CD4-positive, alpha-beta T cell (primary cell): ENCODE results near the gene PLXNA1. TPM values are rescaled to one million over a fixed set of nuclear protein-coding genes. Genes with fewer than 3 reads are reported as not detected.

Experiments
- ATAC-seq: fragments of 200-7000 bp; cut with Tn5 transposase; one replicate; pipeline ENCODE4 v1.10.0; 2022; ENCODE audit warnings: mild to moderate bottlenecking; ENCODE audit not compliant: poor library complexity
- CTCF ChIA-PET: fragments of 350-600 bp; sonication (Branson Sonifier 250); formaldehyde crosslinking; loops from one replicate; lab custom pipeline; 2021; ENCODE audit warnings: antibody characterized with exemption, inconsistent platforms; lab: Charles Lee
- POLR2A ChIA-PET: fragments of 350-600 bp; sonication (Branson Sonifier 250); formaldehyde crosslinking; loops from one replicate; lab custom pipeline; 2021; ENCODE audit warnings: antibody characterized with exemption, inconsistent platforms; lab: Charles Lee
- DNase-seq, 14 experiments: peaks; one replicate each; pipeline ENCODE4 v3.0.0-alpha.2; 2013 to 2020; ENCODE audit warnings: mixed read lengths in 2 of 14
- H3K27ac ChIP-seq, 2 donors: one replicate each; pipeline versions ENCODE4 v1.5.1 to v1.7.0; 2013; ENCODE audit warnings: low read length in 2 of 2, low read depth in 1 of 2, mild to moderate bottlenecking in 1 of 2
- H3K27me3 ChIP-seq, 2 experiments: 1 replicate in 1 of 2; 2 replicates in 1 of 2; pipeline versions ENCODE4 v1.6.1 to v1.7.0; 2013; ENCODE audit warnings: low read length in 2 of 2, control low read depth in 1 of 2, mild to moderate bottlenecking in 1 of 2, moderate library complexity in 1 of 2; ENCODE audit not compliant: insufficient read depth in 2 of 2, control insufficient read depth in 1 of 2
- H3K36me3 ChIP-seq: one replicate; pipeline ENCODE4 v1.6.1; 2013; ENCODE audit warnings: low read length, control low read depth; ENCODE audit not compliant: insufficient read depth
- H3K4me1 ChIP-seq: one replicate; pipeline ENCODE4 v1.6.1; 2013; ENCODE audit warnings: low read length, control low read depth; ENCODE audit not compliant: insufficient read depth
- H3K4me3 ChIP-seq: one replicate; pipeline ENCODE4 v1.5.1; 2013; ENCODE audit warnings: mild to moderate bottlenecking, low read length, moderate library complexity
- H3K9me3 ChIP-seq, 2 experiments: 1 replicate in 1 of 2; 2 replicates in 1 of 2; pipeline versions ENCODE4 v1.6.1 to v1.7.0; 2013; ENCODE audit warnings: low read length in 2 of 2, mild to moderate bottlenecking in 2 of 2, control low read depth in 1 of 2, moderate library complexity in 1 of 2; ENCODE audit not compliant: control insufficient read depth in 1 of 2, insufficient read depth in 1 of 2
- H3K27ac Mint-ChIP-seq: one replicate; pipeline ENCODE4 v1.8.0; 2020; ENCODE audit warnings: mixed read lengths
- H3K27me3 Mint-ChIP-seq: one replicate; pipeline ENCODE4 v1.8.0; 2021; ENCODE audit warnings: mixed read lengths
- H3K36me3 Mint-ChIP-seq: one replicate; pipeline ENCODE4 v1.8.0; 2021; ENCODE audit warnings: low read depth, mixed read lengths
- H3K4me1 Mint-ChIP-seq: one replicate; pipeline ENCODE4 v1.8.0; 2021; ENCODE audit warnings: low read depth, mixed read lengths
- H3K4me3 Mint-ChIP-seq: one replicate; pipeline ENCODE4 v1.8.0; 2020; ENCODE audit warnings: mild to moderate bottlenecking, mixed read lengths
- H3K9me3 Mint-ChIP-seq: one replicate; pipeline ENCODE4 v1.8.0; 2020; ENCODE audit warnings: mixed read lengths
- intact Hi-C, 2 experiments: fragments of 100-400 bp; cut with DNase I in 1 of 2; cut with micrococcal nuclease in 1 of 2; formaldehyde crosslinking; loops; one replicate each; pipeline versions ENCODE4 v1.15.1 to v1.9.0; 2023 to 2025; cut with DNase I, micrococcal nuclease
- total RNA-seq, 174 experiments: library from RNA in 2 of 174; stranded (reverse) in 2 of 174; gene quantifications; one replicate each; pipeline ENCODE4 v1.2.3 and lab custom pipeline; 2021 to 2026
- TF ChIP-seq, protein P1 (sequence below): fragments of 200-600 bp; IDR thresholded peaks from one replicate; pipeline ENCODE4 v1.8.0; 2022; ENCODE audit warnings: antibody characterized with exemption, mild to moderate bottlenecking

Gene PLXNA1
- total RNA-seq, 2 experiments from 2014 or later: 9.8 to 10.6 TPM

DNA sequence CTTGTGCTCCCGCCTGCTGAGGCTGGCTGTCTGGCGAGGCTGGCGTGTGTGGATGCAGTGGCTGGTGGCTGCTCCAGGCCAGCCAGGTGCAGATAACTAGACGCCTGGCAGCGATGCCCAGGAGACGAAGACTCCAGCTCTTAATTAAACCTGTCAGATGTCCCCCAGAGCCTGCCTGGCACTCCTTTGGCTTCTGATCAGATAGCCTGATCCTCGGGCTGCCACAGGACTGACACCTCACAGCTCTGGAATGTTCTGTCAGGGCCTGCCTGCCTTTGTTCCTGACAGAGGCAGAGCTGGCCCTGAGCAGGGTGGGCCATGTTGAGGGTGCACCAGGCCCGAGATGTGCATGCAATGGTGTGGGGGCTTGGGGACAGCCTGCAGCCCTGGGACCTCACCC lies 36.5 kb downstream of the PLXNA1 start:
- no peaks in the 10 kb centered on the region for H3K27me3 ChIP-seq
- no peak overlapping the region for H3K4me3 ChIP-seq
- no peak for ATAC-seq
- H3K36me3 ChIP-seq: peaks cover 23% of the 10 kb centered on the region
- no peak overlapping the region for H3K27ac Mint-ChIP-seq
- intact Hi-C loops: no loop called here
- no peak for DNase-seq
- H3K4me1 Mint-ChIP-seq: no peaks in the 10 kb centered on the region
- peaks cover 27% of the 10 kb centered on the region for H3K36me3 Mint-ChIP-seq
- POLR2A ChIA-PET: no interaction called here
- H3K9me3 ChIP-seq: no peaks in the 10 kb centered on the region
- no peaks in the 10 kb centered on the region for H3K4me1 ChIP-seq
- no peaks in the 10 kb centered on the region for H3K9me3 Mint-ChIP-seq
- TF ChIP-seq, protein P1, sequence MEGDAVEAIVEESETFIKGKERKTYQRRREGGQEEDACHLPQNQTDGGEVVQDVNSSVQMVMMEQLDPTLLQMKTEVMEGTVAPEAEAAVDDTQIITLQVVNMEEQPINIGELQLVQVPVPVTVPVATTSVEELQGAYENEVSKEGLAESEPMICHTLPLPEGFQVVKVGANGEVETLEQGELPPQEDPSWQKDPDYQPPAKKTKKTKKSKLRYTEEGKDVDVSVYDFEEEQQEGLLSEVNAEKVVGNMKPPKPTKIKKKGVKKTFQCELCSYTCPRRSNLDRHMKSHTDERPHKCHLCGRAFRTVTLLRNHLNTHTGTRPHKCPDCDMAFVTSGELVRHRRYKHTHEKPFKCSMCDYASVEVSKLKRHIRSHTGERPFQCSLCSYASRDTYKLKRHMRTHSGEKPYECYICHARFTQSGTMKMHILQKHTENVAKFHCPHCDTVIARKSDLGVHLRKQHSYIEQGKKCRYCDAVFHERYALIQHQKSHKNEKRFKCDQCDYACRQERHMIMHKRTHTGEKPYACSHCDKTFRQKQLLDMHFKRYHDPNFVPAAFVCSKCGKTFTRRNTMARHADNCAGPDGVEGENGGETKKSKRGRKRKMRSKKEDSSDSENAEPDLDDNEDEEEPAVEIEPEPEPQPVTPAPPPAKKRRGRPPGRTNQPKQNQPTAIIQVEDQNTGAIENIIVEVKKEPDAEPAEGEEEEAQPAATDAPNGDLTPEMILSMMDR: no peak
- H3K4me3 Mint-ChIP-seq: no peak overlapping the region
- H3K27ac ChIP-seq: no peak overlapping the region
- CTCF ChIA-PET: no interaction called here
- H3K27me3 Mint-ChIP-seq: no peaks in the 10 kb centered on the region

DNA sequence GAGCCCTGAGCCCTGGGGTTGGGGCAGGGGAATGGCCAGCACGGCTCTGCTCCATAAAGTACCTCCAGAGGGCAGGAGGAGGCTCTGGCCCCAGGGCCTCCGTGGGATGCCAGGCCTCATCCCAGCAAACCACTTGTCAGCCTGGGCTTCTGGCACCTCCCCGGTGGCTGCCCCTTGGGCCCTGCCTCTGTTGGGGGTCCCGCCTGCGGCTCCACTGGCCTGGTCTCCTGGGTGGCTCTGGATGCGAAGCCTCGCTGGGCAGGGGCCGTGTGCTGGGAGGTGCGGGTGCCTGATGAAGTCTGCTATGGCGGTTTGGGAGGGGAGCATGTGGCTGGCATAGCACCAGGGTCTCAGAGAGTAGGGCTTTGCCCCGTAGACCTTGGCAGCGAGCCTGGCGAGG lies 37.6 kb downstream of the PLXNA1 start:
- ChIA-PET CTCF (no interaction called here), POLR2A (no interaction called here)
- Histone ChIP-seq H3K36me3 (peaks cover 23% of the 10 kb centered on the region), H3K27me3 (no peaks in the 10 kb centered on the region), H3K4me3 (no peak overlapping the region), H3K4me1 (no peaks in the 10 kb centered on the region), H3K9me3 (no peaks in the 10 kb centered on the region), H3K27ac (no peak overlapping the region)
- ATAC-seq (no peak), DNase-seq (no peak)
- TF ChIP-seq, protein P1: no peak
- Mint-ChIP-seq H3K27ac (no peak overlapping the region), H3K4me3 (no peak overlapping the region), H3K4me1 (no peaks in the 10 kb centered on the region), H3K36me3 (peaks cover 27% of the 10 kb centered on the region), H3K9me3 (no peaks in the 10 kb centered on the region), H3K27me3 (no peaks in the 10 kb centered on the region)
- intact Hi-C loops: no loop called here

DNA sequence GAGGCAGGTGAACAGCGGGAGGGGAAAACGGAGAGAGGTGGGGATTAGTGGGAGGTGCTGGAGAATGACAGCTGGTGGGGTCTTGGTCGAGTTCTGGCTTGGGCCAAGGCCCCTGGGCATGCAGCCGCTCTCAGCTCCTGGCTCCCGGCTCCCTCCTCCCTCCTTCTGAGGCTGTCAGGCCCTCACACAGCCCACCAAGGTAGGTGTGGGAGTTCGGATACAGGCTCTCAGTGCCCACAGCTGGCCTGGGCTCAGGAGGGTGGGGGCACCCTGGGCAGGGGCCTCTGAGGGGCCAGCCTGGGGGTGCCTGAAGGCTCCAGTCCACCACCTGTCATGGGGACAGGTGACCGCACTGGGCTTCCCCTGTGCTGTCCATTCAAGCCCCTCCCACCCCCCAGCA lies 39.9 kb downstream of the PLXNA1 start:
- Mint-ChIP-seq H3K27ac (no peak overlapping the region), H3K36me3 (peaks cover 28% of the 10 kb centered on the region), H3K27me3 (no peaks in the 10 kb centered on the region), H3K9me3 (no peaks in the 10 kb centered on the region), H3K4me1 (no peaks in the 10 kb centered on the region), H3K4me3 (no peak overlapping the region)
- no peak for DNase-seq
- H3K36me3 ChIP-seq: peaks cover 14% of the 10 kb centered on the region
- no peak overlapping the region for H3K27ac ChIP-seq
- intact Hi-C loops: no loop called here
- H3K4me3 ChIP-seq: no peak overlapping the region
- ChIA-PET POLR2A (no interaction called here), CTCF (no interaction called here)
- H3K27me3 ChIP-seq: no peaks in the 10 kb centered on the region
- ATAC-seq: no peak
- no peaks in the 10 kb centered on the region for H3K9me3 ChIP-seq
- no peaks in the 10 kb centered on the region for H3K4me1 ChIP-seq
- TF ChIP-seq, protein P1: no peak
